ENCODE results near the gene PARP8.
A peak's percentile ranks its signal among the peaks of the same experiment; 100 is the strongest.

The PARP8 gene

GRCh38 chr5:50726475-50727148, 60.2 kb downstream of the PARP8 start:
- no peak for DNase-seq (ENCODE audit: low read depth)

- peak; percentile 5 for DNase-seq (ENCODE audit: low read depth)
These were observed 60.7 kb downstream of the PARP8 start for GRCh38 chr5:50727149-50727496.

GRCh38 chr5:50727845-50728244, 61.4 kb downstream of the PARP8 start:
- no peak for DNase-seq (ENCODE audit: low read depth)

- no peak for DNase-seq (ENCODE audit: low read depth)
These were observed 63.9 kb downstream of the PARP8 start for GRCh38 chr5:50730336-50730735.

- DNase-seq (ENCODE audit: low read depth): no peak
These were observed 64.4 kb downstream of the PARP8 start for GRCh38 chr5:50730841-50731240.

GRCh38 chr5:50733741-50734140, 67.3 kb downstream of the PARP8 start:
- no peak for DNase-seq (ENCODE audit: low read depth)

GRCh38 chr5:50738864-50739263, 72.4 kb downstream of the PARP8 start:
- DNase-seq (ENCODE audit: low read depth): no peak

GRCh38 chr5:50740832-50741231, 74.4 kb downstream of the PARP8 start:
- DNase-seq (ENCODE audit: low read depth): no peak

GRCh38 chr5:50744776-50745175, 78.3 kb downstream of the PARP8 start:
- DNase-seq (ENCODE audit: low read depth): no peak

GRCh38 chr5:50745221-50745910, 78.9 kb downstream of the PARP8 start:
- no peak for DNase-seq (ENCODE audit: low read depth)

GRCh38 chr5:50749181-50749580, 82.7 kb downstream of the PARP8 start:
- DNase-seq (ENCODE audit: low read depth): no peak

- no peak for DNase-seq (ENCODE audit: low read depth)
These were observed 83.4 kb downstream of the PARP8 start for GRCh38 chr5:50749873-50750272.

GRCh38 chr5:50751064-50751657, 84.7 kb downstream of the PARP8 start:
- DNase-seq (ENCODE audit: low read depth): peak; percentile 26

GRCh38 chr5:50752800-50753199, 86.4 kb downstream of the PARP8 start:
- no peak for DNase-seq (ENCODE audit: low read depth)

- DNase-seq (ENCODE audit: low read depth): no peak
These were observed 93.3 kb downstream of the PARP8 start for GRCh38 chr5:50759526-50760270.

GRCh38 chr5:50763351-50763750, 96.9 kb downstream of the PARP8 start:
- no peak for DNase-seq (ENCODE audit: low read depth)

- DNase-seq (ENCODE audit: low read depth): no peak
These were observed 97.4 kb downstream of the PARP8 start for GRCh38 chr5:50763846-50764245.

GRCh38 chr5:50766042-50766441, 99.6 kb downstream of the PARP8 start:
- no peak for DNase-seq (ENCODE audit: low read depth)

- no peak for DNase-seq (ENCODE audit: low read depth)
These were observed 100.0 kb downstream of the PARP8 start for GRCh38 chr5:50766462-50766861.

- no peak for DNase-seq (ENCODE audit: low read depth)
These were observed 100.5 kb downstream of the PARP8 start for GRCh38 chr5:50766967-50767366.

GRCh38 chr5:50767588-50767987, 101.2 kb downstream of the PARP8 start:
- no peak for DNase-seq (ENCODE audit: low read depth)

- no peak for DNase-seq (ENCODE audit: low read depth)
These were observed 102.2 kb downstream of the PARP8 start for GRCh38 chr5:50768634-50769033.

GRCh38 chr5:50770441-50770840, 104.0 kb downstream of the PARP8 start:
- no peak for DNase-seq (ENCODE audit: low read depth)
